Islet of Langerhans (tissue), 1 donor: ENCODE data around the gene GGT6.

Experiments
- FAIRE-seq: peaks from one replicate; lab custom pipeline; 2011; peaks lifted over from hg19 to GRCh38; lab: Jason Lieb, UNC

Gene GGT6

GRCh38 chr17:4550534-4551039 lies 9.8 kb downstream of the GGT6 start:
- no peak for FAIRE-seq

- FAIRE-seq: no peak
Measured at GRCh38 chr17:4549781-4550533, 10.4 kb downstream of the GGT6 start.

GRCh38 chr17:4548721-4549531 lies 11.5 kb downstream of the GGT6 start:
- FAIRE-seq: no peak

GRCh38 chr17:4548061-4548461 lies 12.3 kb downstream of the GGT6 start:
- no peak for FAIRE-seq

GRCh38 chr17:4547118-4547906 lies 13.1 kb downstream of the GGT6 start:
- FAIRE-seq: no peak

- FAIRE-seq: no peak
Measured at GRCh38 chr17:4545217-4545951, 15.0 kb downstream of the GGT6 start.

- no peak for FAIRE-seq
Measured at GRCh38 chr17:4544951-4545216, 15.5 kb downstream of the GGT6 start.

- no peak for FAIRE-seq
Measured at GRCh38 chr17:4544135-4544950, 16.0 kb downstream of the GGT6 start.

GRCh38 chr17:4543557-4544026 lies 16.8 kb downstream of the GGT6 start:
- no peak for FAIRE-seq

- FAIRE-seq: no peak
Measured at GRCh38 chr17:4542726-4543191, 17.6 kb downstream of the GGT6 start.

- no peak for FAIRE-seq
Measured at GRCh38 chr17:4542003-4542725, 18.2 kb downstream of the GGT6 start.

- no peak for FAIRE-seq
Measured at GRCh38 chr17:4541328-4542002, 18.9 kb downstream of the GGT6 start.

GRCh38 chr17:4540687-4541327 lies 19.6 kb downstream of the GGT6 start:
- no peak for FAIRE-seq

- no peak for FAIRE-seq
Measured at GRCh38 chr17:4540224-4540651, 20.1 kb downstream of the GGT6 start.

GRCh38 chr17:4539576-4540223 lies 20.7 kb downstream of the GGT6 start:
- FAIRE-seq: no peak

- FAIRE-seq: no peak
Measured at GRCh38 chr17:4539025-4539424, 21.4 kb downstream of the GGT6 start.

GRCh38 chr17:4538236-4539002 lies 22.0 kb downstream of the GGT6 start:
- FAIRE-seq: no peak
